Left cardiac atrium (tissue), 4 donors: ENCODE data around the gene NRIP1. TPM values are rescaled to one million over a fixed set of nuclear protein-coding genes. Genes with fewer than 3 reads are reported as not detected.

ENCODE experiments used
- ATAC-seq, 2 donors: fragments of 200-7000 bp; cut with Tn5 transposase; one replicate each; pipeline ENCODE4 v1.9.1; 2020; ENCODE audit warnings: mild to moderate bottlenecking in 2 of 2, moderate library complexity in 2 of 2
- DNase-seq: peaks from one replicate; pipeline ENCODE4 v3.0.0-alpha.2; 2020
- intact Hi-C, 2 donors: fragments of 100-400 bp; cut with DNase I; formaldehyde crosslinking; loops; one replicate each; pipeline versions ENCODE4 v1.14.1 to v1.15.1; 2022 to 2023
- total RNA-seq, 2 donors: library from RNA; stranded (reverse); fragmentation: NEBNext Ultra II Directional; extraction: Animal tissue kit (Norgen Biotek cat#: 25700); gene quantifications; one replicate each; pipeline ENCODE4 v1.2.1, GENCODE V29; 2021
- donor health status: DM: no; HTN: yes; CAD: no.
- donor health status: DM: no; HTN: yes; CAD: no; lungs with severe emphysema.
- donor health status: DM: yes; HTN: yes; CAD: no.
- donor health status: Dilated cardiomyopathy.

Gene NRIP1
- total RNA-seq, 2 donors from 2014 or later = 30.1 to 36.4 TPM

GRCh38 chr21:14993115-14993514 lies 71.7 kb downstream of the NRIP1 start:
- DNase-seq = no peak
- intact Hi-C loops = no loop called here
- ATAC-seq = no peak

- intact Hi-C loops = no loop called here
Measured at GRCh38 chr21:14991957-14992356, 72.8 kb downstream of the NRIP1 start.

DNA sequence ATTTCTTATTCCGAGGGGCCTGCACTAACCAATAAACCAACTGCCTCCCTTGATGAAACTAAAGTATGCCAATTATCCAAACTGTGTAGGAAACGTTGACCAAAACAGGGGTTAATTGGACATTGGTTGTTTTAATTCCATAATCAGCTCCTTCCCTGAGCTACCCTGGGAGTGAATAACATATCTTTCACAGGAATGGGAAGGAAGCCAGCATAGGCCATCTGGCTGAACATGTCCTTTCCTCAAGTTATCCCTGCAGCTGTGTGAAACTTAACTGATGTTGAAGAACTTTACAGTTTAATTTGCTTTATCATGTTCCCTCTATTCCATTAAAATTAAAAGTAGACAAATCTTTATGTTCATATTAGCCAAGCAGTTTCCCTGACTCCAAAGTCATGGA lies 75.4 kb downstream of the NRIP1 start:
- DNase-seq (no peak), ATAC-seq (peak; percentile 41 to 73)
- intact Hi-C loops = no loop called here

More at GRCh38 chr21:14991957-14992356, 72.8 kb downstream of the NRIP1 start:
- no peak for ATAC-seq
- DNase-seq = no peak

DNA sequence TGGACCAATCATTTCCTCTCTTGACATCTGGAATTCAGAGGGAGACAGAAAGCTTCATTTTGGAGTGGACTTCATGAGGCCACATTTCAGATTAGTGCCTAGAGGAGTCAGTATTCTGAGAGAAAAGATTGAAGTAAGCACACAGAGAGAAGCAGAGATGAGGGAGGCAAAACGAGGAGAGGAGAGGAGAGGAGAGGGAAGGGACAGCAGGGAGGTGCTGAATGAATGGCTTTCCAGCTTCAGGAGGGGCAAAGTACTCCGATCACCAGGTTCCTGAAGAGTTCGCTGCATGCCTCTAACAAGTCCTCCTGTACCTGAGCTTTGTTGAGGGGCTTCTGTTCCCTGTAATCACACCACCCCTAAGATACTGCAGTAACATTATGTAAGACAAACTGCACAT lies 76.0 kb downstream of the NRIP1 start:
- no peak for DNase-seq
- no peak for ATAC-seq
- intact Hi-C loops = no loop called here

GRCh38 chr21:14987370-14988170 lies 77.2 kb downstream of the NRIP1 start:
- DNase-seq (no peak), ATAC-seq (no peak)
- intact Hi-C loops = no loop called here

DNA sequence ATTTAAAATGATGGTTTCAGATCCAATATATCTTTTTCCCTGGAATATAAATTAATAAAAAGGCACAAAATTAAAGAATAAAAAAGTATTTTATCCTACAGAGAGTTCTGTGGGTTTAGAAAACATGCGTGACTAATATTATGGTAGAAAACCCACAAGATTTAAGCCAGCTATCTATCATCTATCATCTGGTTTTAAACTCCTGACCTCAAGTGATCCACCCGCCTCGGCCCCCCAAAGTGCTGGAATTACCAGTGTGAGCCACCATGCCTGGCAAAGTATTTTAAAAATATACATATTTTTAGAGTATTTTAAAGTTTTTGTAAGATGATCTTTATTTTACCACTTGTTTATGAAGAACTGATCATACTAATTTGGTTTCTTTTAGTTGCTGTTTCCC lies 79.5 kb downstream of the NRIP1 start:
- intact Hi-C loops = no loop called here
- ATAC-seq (no peak), DNase-seq (no peak)

DNA sequence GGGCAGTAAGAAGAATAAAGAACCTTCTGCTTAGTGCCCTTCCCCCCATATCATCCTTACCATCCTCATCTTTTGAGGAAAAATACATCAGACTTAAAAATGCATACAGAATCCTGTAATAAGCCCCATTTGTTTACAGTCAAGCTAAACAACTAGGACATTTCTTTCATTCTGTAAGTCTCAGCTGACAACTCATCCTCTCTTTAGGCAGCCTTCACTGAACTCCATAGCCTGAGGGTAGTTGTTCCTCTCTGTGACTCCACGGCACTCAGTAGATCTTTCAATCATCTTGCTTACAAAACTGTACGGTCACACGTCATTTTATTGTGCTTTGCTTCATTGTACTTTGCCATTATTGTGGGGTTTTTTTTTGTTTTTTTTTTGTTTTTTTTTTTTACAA lies 82.5 kb downstream of the NRIP1 start:
- ATAC-seq (no peak), DNase-seq (no peak)
- intact Hi-C loops = no loop called here

GRCh38 chr21:14981246-14981645 lies 83.6 kb downstream of the NRIP1 start:
- no peak for ATAC-seq
- intact Hi-C loops = no loop called here
- no peak for DNase-seq

- no peak for DNase-seq
- ATAC-seq = no peak
- intact Hi-C loops = no loop called here
Measured at GRCh38 chr21:14979264-14979663, 85.5 kb downstream of the NRIP1 start.

DNA sequence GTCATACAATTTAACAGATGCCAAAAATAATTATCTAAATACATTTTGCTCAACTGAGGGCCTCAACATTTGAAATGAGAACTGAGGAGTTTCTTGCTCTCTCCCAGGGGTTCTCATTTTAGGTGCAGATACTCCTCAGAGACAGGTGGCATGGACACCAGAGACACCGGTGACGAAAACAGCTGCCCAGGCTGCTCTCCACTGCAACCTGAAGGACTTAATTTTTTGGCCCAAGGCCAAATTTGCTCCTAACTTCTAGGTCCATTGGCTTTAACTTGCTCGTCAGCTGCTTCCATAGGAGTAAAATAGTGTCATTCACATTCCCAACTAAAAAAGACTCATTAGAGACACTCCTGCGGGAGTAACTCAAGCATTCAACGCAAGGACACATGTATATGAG lies 87.0 kb downstream of the NRIP1 start:
- ATAC-seq = no peak
- intact Hi-C loops = no loop called here
- no peak for DNase-seq

GRCh38 chr21:14975136-14975919 lies 89.5 kb downstream of the NRIP1 start:
- peak in 1 of 2 donors; percentile 23 for ATAC-seq
- intact Hi-C loops = no loop called here
- no peak for DNase-seq

DNA sequence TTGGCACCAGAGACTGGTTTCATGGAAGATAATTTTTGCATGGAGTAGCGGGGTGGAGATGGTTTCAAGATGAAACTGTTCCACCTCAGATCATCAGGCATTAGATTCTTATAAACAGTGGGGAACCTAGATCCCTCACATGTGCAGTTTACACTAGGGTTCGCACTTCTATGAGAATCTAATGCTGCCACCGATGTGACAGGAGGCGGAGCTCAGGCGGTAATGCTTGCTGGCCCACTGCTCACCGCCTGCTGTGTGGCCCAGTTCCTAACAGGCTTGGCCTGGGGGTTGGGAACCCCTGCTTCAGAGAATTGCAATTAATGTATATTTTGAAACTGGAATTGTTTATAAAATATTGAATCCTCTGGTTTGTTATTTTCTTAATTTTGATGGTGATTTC lies 92.1 kb downstream of the NRIP1 start:
- ATAC-seq (no peak), DNase-seq (no peak)
- intact Hi-C loops = no loop called here

GRCh38 chr21:14968821-14969220 lies 96.0 kb downstream of the NRIP1 start:
- intact Hi-C loops = no loop called here
- ATAC-seq (no peak), DNase-seq (no peak)

GRCh38 chr21:14968029-14968428 lies 96.8 kb downstream of the NRIP1 start:
- ATAC-seq = no peak
- intact Hi-C loops = no loop called here
- DNase-seq = no peak

- ATAC-seq = no peak
- intact Hi-C loops = no loop called here
- no peak for DNase-seq
Measured at GRCh38 chr21:14964621-14965020, 100.2 kb downstream of the NRIP1 start.

GRCh38 chr21:14962217-14962616 lies 102.6 kb downstream of the NRIP1 start:
- intact Hi-C loops = no loop called here
- no peak for ATAC-seq
- DNase-seq = no peak

DNA sequence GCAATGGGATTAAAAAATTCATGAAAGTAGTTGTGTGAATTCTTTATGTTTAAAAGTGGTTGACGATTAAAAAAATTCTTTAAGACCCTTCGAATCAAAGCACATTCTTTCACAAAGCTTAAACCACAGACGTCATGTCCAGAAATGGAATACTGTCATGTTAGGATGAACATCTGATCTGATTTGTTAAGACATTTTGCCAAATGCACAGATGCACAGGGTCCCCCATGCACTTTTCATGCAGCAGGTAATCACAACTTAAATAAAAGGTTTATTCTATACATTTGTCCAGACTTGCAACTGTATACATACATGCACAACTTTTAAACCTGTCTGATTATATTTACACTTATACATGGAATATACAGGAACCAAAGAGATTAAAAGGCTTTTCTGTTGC lies 103.3 kb downstream of the NRIP1 start:
- DNase-seq = no peak
- intact Hi-C loops = no loop called here
- no peak for ATAC-seq

- ATAC-seq = no peak
- intact Hi-C loops = loop anchor here in 1 of 2 donors (10.0 kb wide), 1 partner anchor 65 kb away; no protein-coding TSS in a partner anchor
- no peak for DNase-seq
Measured at GRCh38 chr21:14959343-14959742, 105.5 kb downstream of the NRIP1 start.

DNA sequence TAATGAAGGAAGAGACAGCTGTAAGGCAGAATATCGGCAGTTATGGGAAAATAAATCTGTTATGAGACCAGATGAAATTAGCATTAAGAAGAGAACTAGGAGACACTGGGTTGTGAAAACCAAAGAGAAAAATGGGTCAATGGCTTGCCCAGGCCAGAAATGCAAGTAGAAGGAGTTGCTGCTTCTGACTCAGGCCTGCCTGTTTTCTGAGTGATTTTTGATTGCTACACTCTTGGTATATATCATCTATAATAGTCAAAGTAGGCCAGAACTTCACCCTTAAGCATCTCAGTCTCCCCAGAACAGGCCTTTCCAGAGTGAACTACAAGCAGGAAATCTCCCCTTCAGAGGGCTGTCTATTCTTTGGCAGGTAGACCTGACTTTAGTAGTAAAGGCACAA lies 107.0 kb downstream of the NRIP1 start:
- no peak for DNase-seq
- intact Hi-C loops = loop anchor here in 1 of 2 donors (10.0 kb wide), 1 partner anchor 63 kb away; no protein-coding TSS in a partner anchor
- no peak for ATAC-seq

DNA sequence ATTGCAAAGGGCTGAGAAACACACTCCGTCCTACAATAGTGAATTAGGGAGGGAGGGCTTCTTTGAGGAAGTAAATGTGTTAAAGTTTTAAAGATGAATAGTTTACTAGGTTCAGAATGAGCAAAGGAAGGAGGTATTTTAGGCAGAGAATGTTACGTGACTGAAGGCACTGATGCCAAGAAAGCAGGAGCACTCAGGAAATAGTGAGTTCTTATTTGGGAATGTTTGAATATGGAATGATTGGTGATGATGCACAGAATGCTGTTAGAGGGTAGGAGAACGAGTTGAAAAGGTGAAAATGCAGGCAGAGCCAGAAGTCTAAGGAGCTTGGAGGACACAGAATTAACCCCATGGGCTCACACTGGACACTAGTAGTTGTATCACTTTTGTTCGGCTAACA lies 108.0 kb downstream of the NRIP1 start:
- no peak for ATAC-seq

More for the DNA sequence above, 108.0 kb downstream of the NRIP1 start:
- no peak for DNase-seq
- intact Hi-C loops = loop anchor here in 1 of 2 donors (10.0 kb wide), 1 partner anchor 62 kb away; no protein-coding TSS in a partner anchor
